Stimulated activated CD8-positive, alpha-beta memory T cell treated with anti-CD3 and anti-CD28 coated beads, Interleukin-4, amount 100 ng/mL, for 24 hours (primary cell): Measurements from ENCODE around the gene PSMD8.
"Not testable (repeated sequence)": the region's sequence is repeated elsewhere in the genome, so short reads cannot be mapped to it uniquely, and the experiment has no call there.

Experiments
- DNase-seq: peaks from one replicate; pipeline ENCODE4 v3.0.0-alpha.2; 2020; ENCODE audit warnings: low read depth

The PSMD8 gene

GRCh38 chr19:38374332-38375097, at the start of gene PSMD8:
Gene PSMD8 (plus strand): TSS chr19:38374571. CDS start chr19:38374602, 31 bp downstream.
- peak; percentile 97 for DNase-seq

DNA sequence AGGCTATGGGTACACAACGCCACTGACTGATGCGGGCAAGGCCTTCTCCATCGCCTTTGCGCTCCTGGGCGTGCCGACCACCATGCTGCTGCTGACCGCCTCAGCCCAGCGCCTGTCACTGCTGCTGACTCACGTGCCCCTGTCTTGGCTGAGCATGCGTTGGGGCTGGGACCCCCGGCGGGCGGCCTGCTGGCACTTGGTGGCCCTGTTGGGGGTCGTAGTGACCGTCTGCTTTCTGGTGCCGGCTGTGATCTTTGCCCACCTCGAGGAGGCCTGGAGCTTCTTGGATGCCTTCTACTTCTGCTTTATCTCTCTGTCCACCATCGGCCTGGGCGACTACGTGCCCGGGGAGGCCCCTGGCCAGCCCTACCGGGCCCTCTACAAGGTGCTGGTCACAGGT, 47.8 kb upstream of the PSMD8 start:
- no peak for DNase-seq

DNA sequence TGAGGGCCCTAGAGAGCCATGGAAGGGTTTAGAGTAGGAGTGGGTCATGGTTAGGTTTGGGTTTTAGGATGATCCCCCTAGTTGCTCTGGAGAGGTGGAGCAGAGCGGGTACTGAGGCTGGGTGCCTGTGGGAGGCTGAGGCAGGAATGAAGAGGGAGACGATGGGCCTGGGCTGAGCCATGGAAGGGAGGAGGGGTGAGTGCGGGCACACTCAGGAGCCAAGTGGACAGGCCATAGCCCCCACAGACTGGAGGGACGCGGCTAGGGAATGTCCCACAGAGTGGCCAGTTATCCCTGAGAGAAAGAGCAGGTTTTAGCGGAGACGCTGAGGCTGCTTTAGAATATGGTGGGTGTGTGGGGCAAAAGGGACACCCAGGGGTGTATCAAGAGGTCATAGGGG, 44.7 kb upstream of the PSMD8 start:
- DNase-seq = no peak

- no peak for DNase-seq
Observed at GRCh38 chr19:38331728-38332127, 42.6 kb upstream of the PSMD8 start.

GRCh38 chr19:38333245-38333644, 41.1 kb upstream of the PSMD8 start:
- no peak for DNase-seq

DNA sequence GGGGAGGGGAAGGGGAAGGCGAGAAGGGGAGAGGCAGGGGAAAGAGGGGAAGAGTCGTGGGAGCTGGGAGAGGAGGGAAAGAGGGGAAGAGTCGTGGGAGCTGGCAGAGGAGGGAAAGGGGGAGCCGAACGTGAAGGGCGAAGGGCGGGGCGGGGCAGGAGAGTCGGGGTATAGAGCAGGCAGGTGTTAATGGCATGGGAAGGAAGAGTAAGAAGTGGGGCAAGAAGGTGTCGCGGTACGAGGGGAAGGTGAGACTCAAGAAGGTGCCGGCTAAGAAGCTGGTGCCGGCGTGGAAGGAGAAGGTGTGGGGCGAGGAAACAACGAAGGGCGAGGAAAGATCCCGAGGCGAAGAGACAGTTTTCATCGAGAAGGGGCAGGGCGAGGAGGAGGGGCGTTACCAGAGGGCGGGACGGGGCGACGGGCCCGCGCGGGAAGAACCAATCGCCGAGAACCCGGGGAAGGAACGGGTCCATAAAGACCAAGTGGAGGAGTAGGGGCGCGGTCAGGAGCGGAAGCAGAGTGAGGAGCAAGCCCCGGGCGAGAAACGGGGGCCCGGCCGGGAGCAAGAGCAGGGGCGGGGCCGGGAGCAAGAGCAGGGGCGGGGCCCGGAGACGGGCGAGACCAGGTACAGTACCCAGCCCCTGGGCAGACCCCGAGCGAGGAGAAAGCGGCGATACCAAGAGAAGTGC, 38.3 kb upstream of the PSMD8 start:
- DNase-seq = peak; percentile 89

- DNase-seq = peak; percentile 86
Observed at GRCh38 chr19:38336638-38337359, 37.6 kb upstream of the PSMD8 start.

- no peak for DNase-seq
Observed at GRCh38 chr19:38337360-38337653, 37.1 kb upstream of the PSMD8 start.

GRCh38 chr19:38339011-38339410, 35.4 kb upstream of the PSMD8 start:
- not testable (repeated sequence) for DNase-seq

GRCh38 chr19:38340927-38341326, 33.4 kb upstream of the PSMD8 start:
- DNase-seq = no peak

GRCh38 chr19:38346837-38347236, 27.5 kb upstream of the PSMD8 start:
- no peak for DNase-seq

DNA sequence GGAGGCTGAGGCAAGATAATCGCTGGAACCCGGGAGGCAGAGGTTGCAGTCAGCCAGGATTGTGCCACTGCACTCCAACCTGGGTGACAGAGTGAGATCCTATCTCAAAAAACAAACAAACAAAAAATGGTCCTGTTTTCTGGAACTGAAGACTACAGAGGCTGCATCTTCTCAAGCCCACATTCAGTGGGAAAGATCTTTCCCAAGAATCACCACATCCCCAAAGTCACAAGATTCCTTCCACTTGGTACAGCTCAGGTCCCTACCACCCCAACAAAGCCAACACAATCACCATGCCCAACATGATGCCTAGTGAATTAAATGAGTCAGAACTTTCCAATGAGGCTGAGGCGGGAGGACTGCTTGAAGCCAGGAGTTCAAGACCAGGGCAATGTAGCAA, 23.5 kb upstream of the PSMD8 start:
- DNase-seq = no peak

GRCh38 chr19:38351865-38352395, 22.4 kb upstream of the PSMD8 start:
- no peak for DNase-seq

DNA sequence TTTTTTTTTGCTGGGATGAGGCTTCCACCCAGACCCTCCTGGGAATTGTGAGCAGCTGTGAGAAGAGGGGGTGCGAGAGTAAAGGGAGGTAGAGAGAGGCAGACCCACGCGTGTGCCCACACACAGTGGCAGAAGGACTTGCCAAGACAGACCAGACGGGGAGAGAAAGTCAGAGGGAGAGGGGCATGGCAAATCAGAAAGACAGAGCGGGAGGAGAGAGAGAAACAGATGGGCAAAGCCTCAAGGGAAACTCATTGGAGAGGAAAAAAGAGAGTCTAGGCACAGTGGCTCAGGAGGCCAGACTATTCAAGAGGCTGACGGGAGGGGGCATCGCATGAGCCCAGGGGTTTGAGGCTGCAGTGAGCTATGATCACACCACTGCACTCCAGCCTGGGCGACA, 21.8 kb upstream of the PSMD8 start:
- DNase-seq = no peak

DNA sequence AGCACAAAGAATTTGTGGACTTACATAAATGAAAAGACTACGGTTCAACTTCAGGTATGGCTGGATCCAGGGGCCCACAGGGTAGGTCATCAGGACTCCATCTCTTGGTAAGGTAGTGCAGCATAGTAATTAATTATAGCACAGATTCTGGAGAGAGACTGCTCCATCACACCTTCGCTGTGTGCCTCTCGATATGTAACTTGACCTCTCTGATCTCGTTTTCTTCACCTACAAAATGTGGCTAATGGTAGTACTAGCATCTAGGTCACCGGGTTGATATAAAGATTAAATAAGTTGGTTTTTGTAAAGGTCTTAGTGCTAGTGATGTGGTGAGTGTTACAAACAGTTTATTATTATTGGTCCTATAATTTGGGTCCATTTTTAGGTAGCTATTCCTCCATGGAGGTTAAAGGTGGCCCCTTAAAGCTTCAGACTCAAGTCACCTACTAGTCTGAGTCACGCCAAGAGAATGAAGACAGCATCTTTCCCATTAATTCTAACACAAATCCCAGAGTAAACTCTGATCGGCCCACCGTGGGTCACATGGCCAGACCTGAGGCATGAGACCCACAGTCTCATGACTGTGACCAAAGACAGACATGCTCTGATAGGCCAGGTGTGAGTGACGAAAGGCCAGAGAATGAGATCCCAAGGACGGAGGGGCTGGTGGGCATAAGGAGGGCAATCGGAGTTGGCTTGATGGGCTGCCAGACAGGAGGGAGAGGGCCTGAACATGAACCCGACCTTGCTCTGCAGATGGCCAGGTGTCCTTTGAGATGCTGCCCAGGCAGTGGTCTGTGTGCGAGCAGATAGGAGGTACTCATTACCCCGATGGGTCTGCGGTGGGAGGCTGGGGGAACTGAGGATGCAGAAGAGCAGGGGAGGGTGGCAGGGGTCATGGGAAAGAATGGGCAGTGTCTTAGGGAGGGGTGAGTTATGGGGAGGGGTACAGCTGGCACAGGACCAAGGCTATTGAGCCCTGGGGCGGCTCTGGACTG, 18.3 kb upstream of the PSMD8 start:
- no peak for DNase-seq

GRCh38 chr19:38358071-38358470, 16.3 kb upstream of the PSMD8 start:
- DNase-seq = no peak

DNA sequence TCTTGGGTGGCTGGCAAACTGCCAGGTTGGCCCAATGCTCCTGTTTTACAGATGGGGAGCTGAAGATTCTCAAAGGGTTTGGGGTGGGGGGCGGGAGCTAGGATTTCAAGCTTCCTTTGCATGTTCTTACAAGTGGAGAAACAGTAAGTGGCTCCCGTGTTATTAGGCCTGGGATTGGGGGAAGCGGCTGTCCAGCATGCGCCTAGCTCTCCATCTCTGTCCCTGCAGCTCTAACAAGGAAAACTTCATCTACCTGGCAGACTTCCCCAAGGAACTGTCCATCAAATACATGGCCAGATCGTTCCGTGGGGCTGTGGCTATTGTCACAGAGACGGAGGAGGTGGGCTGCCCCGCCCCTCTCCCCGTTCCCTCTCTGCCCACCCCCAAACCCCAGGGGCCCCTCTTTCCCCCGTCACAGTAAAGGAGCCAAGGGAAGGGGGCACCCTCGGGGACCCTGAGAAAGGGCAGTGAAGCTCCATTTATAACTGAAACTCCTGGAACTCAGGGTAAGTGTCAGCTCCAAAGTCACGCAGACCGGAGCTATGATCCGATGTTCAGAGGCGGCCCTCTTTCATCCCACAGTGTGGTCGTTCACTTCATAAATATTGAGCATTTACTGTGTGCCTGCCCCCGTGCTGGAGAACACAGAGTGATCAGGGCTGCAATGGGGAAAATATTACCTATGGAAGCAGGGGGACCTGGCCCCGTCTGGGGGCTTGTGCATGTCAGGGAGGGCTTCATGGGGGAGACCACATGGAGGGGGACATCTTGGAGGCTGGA, 14.9 kb upstream of the PSMD8 start:
- DNase-seq = no peak

- DNase-seq = no peak
Observed at GRCh38 chr19:38360351-38360750, 14.0 kb upstream of the PSMD8 start.

GRCh38 chr19:38360839-38361631, 13.3 kb upstream of the PSMD8 start:
- DNase-seq = no peak

DNA sequence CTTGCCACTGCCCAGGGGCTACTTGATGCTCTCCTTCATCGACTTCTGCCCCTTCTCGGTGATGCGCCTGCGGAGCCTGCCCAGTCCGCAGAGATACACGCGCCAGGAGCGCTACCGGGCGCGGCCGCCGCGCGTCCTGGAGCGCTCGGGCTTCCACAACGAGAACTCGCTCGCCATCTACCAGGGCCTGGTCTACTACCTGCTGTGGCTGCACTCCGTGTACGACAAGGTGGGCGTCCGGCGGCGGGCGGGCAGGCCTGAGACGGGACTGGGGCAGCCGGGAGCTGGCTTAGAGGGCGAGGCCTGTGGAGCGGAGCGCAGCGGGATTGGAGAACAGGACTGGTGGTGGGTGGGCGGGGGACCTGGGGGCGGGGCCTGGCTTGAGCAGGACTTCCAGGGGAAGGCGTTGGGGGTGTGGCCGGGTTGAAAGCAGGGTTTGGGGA, 12.7 kb upstream of the PSMD8 start:
- peak; percentile 51 for DNase-seq
